ENCODE measurements around the gene TMA7B. TPM values are rescaled to one million over a fixed set of nuclear protein-coding genes. Genes with fewer than 3 reads are reported as not detected.

TMA7B gene
- total RNA-seq, 6 experiments from 2014 or later = 0.20 TPM; not detected in 5

- intact Hi-C loops (cut with DNase I) = no loop called here
- no peak for DNase-seq
- Histone ChIP-seq H3K27ac (no peak overlapping the region), H3K4me3 (no peak overlapping the region), H3K36me3 (no peaks in the 10 kb centered on the region), H3K9me3 (no peaks in the 10 kb centered on the region), H3K27me3 (no peaks in the 10 kb centered on the region), H3K4me1 (no peaks in the 10 kb centered on the region)
- ATAC-seq = no peak
- TF ChIP-seq CTCF (IDR thresholded peaks at IDR 0.05) = no peak
- 83% methylated on average over 1 of the region's 2 CpGs for WGBS (ENCODE audit: insufficient coverage, low coverage, low lambda C conversion rate, missing lambda C conversion rate)
These were observed 34.9 kb upstream of the TMA7B start for GRCh38 chr22:39925273-39925672.

DNA sequence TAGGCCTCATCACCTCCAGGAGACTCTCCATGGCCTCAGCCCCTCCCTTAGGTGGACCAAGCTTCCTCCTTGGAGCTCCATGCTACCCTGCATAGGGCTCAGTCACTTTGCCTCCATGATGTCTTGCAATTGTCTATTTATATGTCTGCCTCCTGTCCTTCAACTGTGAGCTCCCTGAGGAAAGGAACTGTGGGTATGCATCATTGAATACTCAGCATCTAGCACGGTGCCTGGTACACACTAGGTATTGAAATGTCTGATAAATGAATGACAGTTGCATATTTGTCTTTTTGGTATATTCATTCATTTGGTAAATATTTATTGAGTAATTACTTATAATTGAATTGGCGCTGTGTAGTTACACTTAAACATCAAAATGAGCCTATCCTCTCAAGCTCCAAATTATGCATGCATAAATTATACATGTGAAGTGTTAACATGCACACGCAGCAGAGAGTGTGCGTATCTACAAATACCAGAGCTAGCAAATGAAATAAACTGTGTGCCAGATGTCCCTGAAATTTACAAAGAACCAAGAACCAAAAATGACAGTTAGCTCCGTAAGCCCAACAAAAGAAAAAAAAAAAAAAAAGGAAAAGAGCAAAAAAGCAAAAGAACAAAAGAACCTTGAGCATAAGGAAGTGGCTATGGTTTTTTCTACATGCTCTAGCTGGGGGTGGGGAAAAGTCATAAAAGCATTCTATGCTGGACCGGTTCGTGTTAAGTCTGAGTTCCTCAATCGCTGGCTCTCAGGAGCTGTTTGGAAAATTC lies 34.1 kb upstream of the TMA7B start:
- 47% methylated on average over 7 of the region's 8 CpGs for WGBS (ENCODE audit: insufficient coverage, low coverage, low lambda C conversion rate, missing lambda C conversion rate)
- DNase-seq (no peak), ATAC-seq (no peak)
- Histone ChIP-seq H3K9me3 (no peaks in the 10 kb centered on the region), H3K36me3 (no peaks in the 10 kb centered on the region), H3K4me3 (no peak overlapping the region), H3K27ac (no peak overlapping the region), H3K27me3 (no peaks in the 10 kb centered on the region), H3K4me1 (no peaks in the 10 kb centered on the region)
- TF ChIP-seq POLR2A (IDR thresholded peaks at IDR 0.05) (no peak), CTCF (IDR thresholded peaks at IDR 0.05) (no peak)
- intact Hi-C loops (cut with DNase I) = no loop called here

DNA sequence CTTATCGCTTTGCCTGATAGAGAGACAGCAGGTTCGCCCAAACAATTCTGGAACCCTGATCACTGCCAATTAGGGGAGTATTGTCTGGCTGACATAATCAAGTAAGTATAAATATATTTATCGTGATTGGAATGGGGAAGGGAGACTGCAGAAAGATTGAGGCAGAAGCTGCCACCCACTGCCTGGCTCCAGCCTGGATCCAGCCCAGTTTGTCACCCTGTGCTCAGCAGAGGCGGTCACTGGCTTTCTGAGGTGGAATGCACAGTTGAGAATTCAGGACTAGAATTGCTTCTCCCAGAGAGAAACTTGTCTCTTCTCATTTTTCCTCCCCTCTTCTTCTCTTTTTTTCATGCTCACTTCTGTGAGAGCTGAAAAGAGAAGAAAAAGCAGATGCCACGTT lies 33.4 kb upstream of the TMA7B start:
- no peak for DNase-seq
- no peaks in the 10 kb centered on the region for H3K9me3 ChIP-seq
- TF ChIP-seq POLR2A (IDR thresholded peaks at IDR 0.05) = no peak
- TF ChIP-seq CTCF (IDR thresholded peaks at IDR 0.05) = no peak
- no peaks in the 10 kb centered on the region for H3K27me3 ChIP-seq
- ATAC-seq = no peak
- WGBS (ENCODE audit: insufficient coverage, low coverage, low lambda C conversion rate, missing lambda C conversion rate) = 50% methylated on average over 5 of the region's 5 CpGs
- intact Hi-C loops (cut with DNase I) = no loop called here
- no peaks in the 10 kb centered on the region for H3K4me1 ChIP-seq
- no peak overlapping the region for H3K27ac ChIP-seq
- H3K4me3 ChIP-seq = no peak overlapping the region
- no peaks in the 10 kb centered on the region for H3K36me3 ChIP-seq

DNA sequence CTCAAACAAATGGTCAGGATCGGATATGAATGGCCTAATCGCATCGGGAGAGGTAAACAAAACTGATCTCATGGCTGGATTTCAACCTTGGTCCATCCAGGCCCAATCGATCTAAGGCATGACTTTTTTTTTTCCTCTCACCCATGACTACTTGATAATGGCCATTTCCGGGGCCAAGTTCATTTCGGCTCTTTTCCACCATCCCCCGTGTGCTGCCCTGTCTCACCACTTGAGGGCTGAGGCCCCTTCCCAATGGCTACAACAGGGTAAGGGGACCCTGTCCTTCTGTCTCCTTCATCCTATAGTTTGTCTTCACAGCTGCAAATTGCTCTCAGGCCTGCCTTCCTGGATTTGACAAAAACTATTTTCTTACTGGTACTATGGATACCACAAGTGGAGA lies 32.7 kb upstream of the TMA7B start:
- Histone ChIP-seq H3K4me3 (no peak overlapping the region), H3K27me3 (no peaks in the 10 kb centered on the region), H3K4me1 (no peaks in the 10 kb centered on the region), H3K36me3 (no peaks in the 10 kb centered on the region), H3K9me3 (no peaks in the 10 kb centered on the region), H3K27ac (no peak overlapping the region)
- no peak for ATAC-seq
- no peak for DNase-seq
- 21% methylated on average over 7 of the region's 7 CpGs for WGBS (ENCODE audit: insufficient coverage, low coverage, low lambda C conversion rate, missing lambda C conversion rate)
- TF ChIP-seq CTCF (IDR thresholded peaks at IDR 0.05) = peak in 1 of 4 donors; percentile 7
- TF ChIP-seq POLR2A (IDR thresholded peaks at IDR 0.05) = no peak
- intact Hi-C loops (cut with DNase I) = no loop called here
